Measurements from ENCODE around the gene ARHGAP15.

GRCh38 chr2:143415571-143415970 lies 286.4 kb downstream of the ARHGAP15 start:
- TF ChIP-seq POLR2AphosphoS5 (IDR thresholded peaks at IDR 0.05; ENCODE audit: borderline replicate concordance, low read depth, low read length) (no peak), EZH2 (IDR thresholded peaks at IDR 0.05) (no peak), FOXP2 (optimal IDR thresholded peaks at IDR 0.05; ENCODE audit: control extremely low read depth, extremely low read length, insufficient read depth) (no peak)
